Activated CD8-positive, alpha-beta memory T cell treated with anti-CD3 and anti-CD28 coated beads for 1 hour (primary cell): ENCODE results near the gene MACROD2.

ENCODE experiments used
- DNase-seq, 2 donors: peaks; one replicate each; pipeline ENCODE4 v3.0.0-alpha.2; 2020; ENCODE audit warnings: low read depth in 1 of 2; ENCODE audit errors: extremely low read depth in 1 of 2

Gene MACROD2

GRCh38 chr20:15848126-15848525, 1852.8 kb downstream of the MACROD2 start:
- DNase-seq = no peak

GRCh38 chr20:15848995-15849610, 1853.8 kb downstream of the MACROD2 start:
- DNase-seq = no peak

GRCh38 chr20:15851576-15852215, 1856.4 kb downstream of the MACROD2 start:
- no peak for DNase-seq

- DNase-seq = no peak
Observed at GRCh38 chr20:15854911-15855310, 1859.6 kb downstream of the MACROD2 start.

- DNase-seq = no peak
Observed at GRCh38 chr20:15857173-15857784, 1862.0 kb downstream of the MACROD2 start.

GRCh38 chr20:15859061-15859460, 1863.7 kb downstream of the MACROD2 start:
- DNase-seq = no peak

GRCh38 chr20:15860850-15861249, 1865.5 kb downstream of the MACROD2 start:
- DNase-seq = no peak

GRCh38 chr20:15862178-15862577, 1866.9 kb downstream of the MACROD2 start:
- no peak for DNase-seq

GRCh38 chr20:15863735-15864134, 1868.4 kb downstream of the MACROD2 start:
- no peak for DNase-seq

- DNase-seq = no peak
Observed at GRCh38 chr20:15865553-15865952, 1870.2 kb downstream of the MACROD2 start.

GRCh38 chr20:15866916-15867730, 1871.8 kb downstream of the MACROD2 start:
- DNase-seq = no peak

GRCh38 chr20:15867899-15868298, 1872.6 kb downstream of the MACROD2 start:
- DNase-seq = no peak

- no peak for DNase-seq
Observed at GRCh38 chr20:15875446-15875845, 1880.1 kb downstream of the MACROD2 start.

GRCh38 chr20:15882553-15882952, 1887.2 kb downstream of the MACROD2 start:
- DNase-seq = no peak

- no peak for DNase-seq
Observed at GRCh38 chr20:15886250-15886649, 1890.9 kb downstream of the MACROD2 start.

- DNase-seq = no peak
Observed at GRCh38 chr20:15887387-15887786, 1892.1 kb downstream of the MACROD2 start.

- DNase-seq = no peak
Observed at GRCh38 chr20:15889061-15889460, 1893.7 kb downstream of the MACROD2 start.

- no peak for DNase-seq
Observed at GRCh38 chr20:15889514-15890256, 1894.4 kb downstream of the MACROD2 start.

GRCh38 chr20:15890407-15890982, 1895.2 kb downstream of the MACROD2 start:
- no peak for DNase-seq

GRCh38 chr20:15895126-15895525, 1899.8 kb downstream of the MACROD2 start:
- no peak for DNase-seq
